Activated CD8-positive, alpha-beta memory T cell treated with anti-CD3 and anti-CD28 coated beads for 48 hours (primary cell): Measurements from ENCODE around the gene GRIA3.
"Not testable (repeated sequence)": the region's sequence is repeated elsewhere in the genome, so short reads cannot be mapped to it uniquely, and the experiment has no call there.

Experiments used
- DNase-seq, 3 experiments: peaks; one replicate each; pipeline ENCODE4 v3.0.0-alpha.2; 2020; ENCODE audit warnings: low read depth in 2 of 3, low spot score in 2 of 3

Gene GRIA3

GRCh38 chrX:123518791-123519190 is 334.7 kb downstream of the GRIA3 start:
- no peak for DNase-seq

DNA sequence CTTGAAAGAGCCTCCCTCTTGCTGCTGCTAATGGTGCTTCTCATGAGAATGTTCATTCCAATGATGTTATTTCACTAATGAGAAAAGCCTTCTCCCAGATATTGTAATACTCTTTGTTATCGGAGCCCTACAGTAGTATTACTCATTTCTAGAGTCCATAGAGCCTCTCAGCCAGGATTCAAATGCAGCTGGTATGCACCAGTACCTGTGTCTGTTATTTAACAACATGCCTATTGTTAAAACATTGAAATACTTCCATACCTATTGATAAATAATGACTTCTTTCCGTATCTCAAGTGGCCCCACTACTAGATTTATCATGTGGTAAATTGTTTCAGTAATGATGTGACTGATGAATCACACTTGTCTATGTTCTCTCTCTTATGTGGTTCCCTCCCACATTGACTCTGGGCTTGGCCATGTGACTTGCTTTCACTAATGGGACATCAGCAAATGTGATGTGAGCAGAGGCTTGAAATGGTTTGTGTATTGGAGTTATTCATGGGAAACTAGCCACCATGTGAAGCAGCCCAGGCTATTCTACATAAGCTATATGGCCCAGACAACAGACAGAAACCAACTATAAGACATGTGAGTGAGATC is 341.1 kb downstream of the GRIA3 start:
- DNase-seq: no peak

DNA sequence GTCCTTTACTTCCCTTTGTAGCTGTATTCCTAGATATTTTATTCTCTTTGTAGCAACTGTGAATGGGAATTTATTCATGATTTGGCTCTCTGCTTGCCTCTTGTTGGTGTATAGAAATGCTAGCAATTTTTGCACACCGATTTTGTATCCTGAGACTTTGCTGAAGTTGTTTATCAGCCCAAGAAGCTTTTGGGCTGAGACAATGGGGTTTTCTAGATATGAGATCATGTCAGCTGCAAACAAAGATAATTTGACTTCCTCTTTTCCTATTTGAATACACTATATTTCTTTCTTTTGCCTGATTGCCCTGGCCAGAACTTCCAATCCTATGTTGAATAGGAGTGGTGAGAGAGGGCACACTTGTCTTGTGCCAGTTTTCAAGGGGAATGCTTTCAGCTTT is 346.6 kb downstream of the GRIA3 start:
- DNase-seq: not testable (repeated sequence)
